ENCODE data around the gene AKAP5.

Gene AKAP5

GRCh38 chr14:64454671-64455070 lies 10.6 kb upstream of the AKAP5 start:
- H3K27ac ChIP-seq (ENCODE audit: low read depth in 2 of 2, low read length in 2 of 2) = no peak overlapping the region
- peaks cover 14 to 35% of the 10 kb centered on the region in 2 donors for H3K36me3 ChIP-seq (ENCODE audit: control insufficient read depth in 2 of 2, insufficient read depth in 2 of 2, low read length in 2 of 2)
- H3K4me3 ChIP-seq (ENCODE audit: low read length in 2 of 2) = no peak overlapping the region

GRCh38 chr14:64459405-64460136 lies 5.7 kb upstream of the AKAP5 start:
- Histone ChIP-seq H3K4me1 (ENCODE audit: control insufficient read depth in 2 of 2, insufficient read depth in 2 of 2, low read length in 2 of 2) (peaks cover 2 to 6% of the 10 kb centered on the region in 2 donors), H3K9ac (ENCODE audit: low read depth in 1 of 2, low read length in 2 of 2) (no peak overlapping the region), H3K9me3 (ENCODE audit: control insufficient read depth in 2 of 2, low read length in 2 of 2) (no peaks in the 10 kb centered on the region), H3K27me3 (ENCODE audit: control insufficient read depth in 2 of 2, insufficient read depth in 2 of 2, low read length in 2 of 2) (no peaks in the 10 kb centered on the region), H3K27ac (ENCODE audit: low read depth in 2 of 2, low read length in 2 of 2) (no peak overlapping the region), H3K36me3 (ENCODE audit: control insufficient read depth in 2 of 2, insufficient read depth in 2 of 2, low read length in 2 of 2) (peaks cover 10 to 17% of the 10 kb centered on the region in 2 donors), H3K4me3 (ENCODE audit: low read length in 2 of 2) (no peak overlapping the region)

More at GRCh38 chr14:64454671-64455070, 10.6 kb upstream of the AKAP5 start:
- no peaks in the 10 kb centered on the region for H3K9me3 ChIP-seq (ENCODE audit: control insufficient read depth in 2 of 2, low read length in 2 of 2)
- H3K27me3 ChIP-seq (ENCODE audit: control insufficient read depth in 2 of 2, insufficient read depth in 2 of 2, low read length in 2 of 2) = no peaks in the 10 kb centered on the region
- H3K9ac ChIP-seq (ENCODE audit: low read depth in 1 of 2, low read length in 2 of 2) = no peak overlapping the region
- H3K4me1 ChIP-seq (ENCODE audit: control insufficient read depth in 2 of 2, insufficient read depth in 2 of 2, low read length in 2 of 2) = no peaks in the 10 kb centered on the region

GRCh38 chr14:64461221-64461620 lies 4.1 kb upstream of the AKAP5 start:
- Histone ChIP-seq H3K4me1 (ENCODE audit: control insufficient read depth in 2 of 2, insufficient read depth in 2 of 2, low read length in 2 of 2) (peaks cover 6 to 7% of the 10 kb centered on the region in 2 donors), H3K27ac (ENCODE audit: low read depth in 2 of 2, low read length in 2 of 2) (no peak overlapping the region), H3K9ac (ENCODE audit: low read depth in 1 of 2, low read length in 2 of 2) (no peak overlapping the region), H3K4me3 (ENCODE audit: low read length in 2 of 2) (no peak overlapping the region), H3K36me3 (ENCODE audit: control insufficient read depth in 2 of 2, insufficient read depth in 2 of 2, low read length in 2 of 2) (peaks cover 4 to 7% of the 10 kb centered on the region in 2 donors), H3K9me3 (ENCODE audit: control insufficient read depth in 2 of 2, low read length in 2 of 2) (no peaks in the 10 kb centered on the region), H3K27me3 (ENCODE audit: control insufficient read depth in 2 of 2, insufficient read depth in 2 of 2, low read length in 2 of 2) (no peaks in the 10 kb centered on the region)

GRCh38 chr14:64463195-64463594 lies 2.1 kb upstream of the AKAP5 start:
- peaks cover 6 to 7% of the 10 kb centered on the region in 2 donors for H3K4me1 ChIP-seq (ENCODE audit: control insufficient read depth in 2 of 2, insufficient read depth in 2 of 2, low read length in 2 of 2)

GRCh38 chr14:64463873-64464272 lies 1.4 kb upstream of the AKAP5 start:
- no peak overlapping the region for H3K4me3 ChIP-seq (ENCODE audit: low read length in 2 of 2)
- no peaks in the 10 kb centered on the region for H3K9me3 ChIP-seq (ENCODE audit: control insufficient read depth in 2 of 2, low read length in 2 of 2)
- H3K27me3 ChIP-seq (ENCODE audit: control insufficient read depth in 2 of 2, insufficient read depth in 2 of 2, low read length in 2 of 2) = no peaks in the 10 kb centered on the region
- no peak overlapping the region for H3K9ac ChIP-seq (ENCODE audit: low read depth in 1 of 2, low read length in 2 of 2)
- peaks cover 6 to 7% of the 10 kb centered on the region in 2 donors for H3K4me1 ChIP-seq (ENCODE audit: control insufficient read depth in 2 of 2, insufficient read depth in 2 of 2, low read length in 2 of 2)
- H3K36me3 ChIP-seq (ENCODE audit: control insufficient read depth in 2 of 2, insufficient read depth in 2 of 2, low read length in 2 of 2) = peaks cover 0 to 5% of the 10 kb centered on the region in 2 donors
- no peak overlapping the region for H3K27ac ChIP-seq (ENCODE audit: low read depth in 2 of 2, low read length in 2 of 2)

More at GRCh38 chr14:64463195-64463594, 2.1 kb upstream of the AKAP5 start:
- Histone ChIP-seq H3K4me3 (ENCODE audit: low read length in 2 of 2) (no peak overlapping the region), H3K9ac (ENCODE audit: low read depth in 1 of 2, low read length in 2 of 2) (no peak overlapping the region), H3K27me3 (ENCODE audit: control insufficient read depth in 2 of 2, insufficient read depth in 2 of 2, low read length in 2 of 2) (no peaks in the 10 kb centered on the region), H3K27ac (ENCODE audit: low read depth in 2 of 2, low read length in 2 of 2) (no peak overlapping the region), H3K9me3 (ENCODE audit: control insufficient read depth in 2 of 2, low read length in 2 of 2) (no peaks in the 10 kb centered on the region), H3K36me3 (ENCODE audit: control insufficient read depth in 2 of 2, insufficient read depth in 2 of 2, low read length in 2 of 2) (peaks cover 0 to 3% of the 10 kb centered on the region in 2 donors)

GRCh38 chr14:64464651-64465050 lies 648 bp upstream of the AKAP5 start:
- peak overlapping the region; percentile 68 to 73 for H3K27ac ChIP-seq (ENCODE audit: low read depth in 2 of 2, low read length in 2 of 2)
- peaks cover 0 to 5% of the 10 kb centered on the region in 2 donors for H3K36me3 ChIP-seq (ENCODE audit: control insufficient read depth in 2 of 2, insufficient read depth in 2 of 2, low read length in 2 of 2)
- H3K9ac ChIP-seq (ENCODE audit: low read depth in 1 of 2, low read length in 2 of 2) = peak overlapping the region in 1 of 2 donors; percentile 76
- peaks cover 7 to 8% of the 10 kb centered on the region in 2 donors for H3K4me1 ChIP-seq (ENCODE audit: control insufficient read depth in 2 of 2, insufficient read depth in 2 of 2, low read length in 2 of 2)
- H3K27me3 ChIP-seq (ENCODE audit: control insufficient read depth in 2 of 2, insufficient read depth in 2 of 2, low read length in 2 of 2) = no peaks in the 10 kb centered on the region
- H3K9me3 ChIP-seq (ENCODE audit: control insufficient read depth in 2 of 2, low read length in 2 of 2) = no peaks in the 10 kb centered on the region
- peak overlapping the region; percentile 60 to 75 for H3K4me3 ChIP-seq (ENCODE audit: low read length in 2 of 2)

- H3K36me3 ChIP-seq (ENCODE audit: control insufficient read depth in 2 of 2, insufficient read depth in 2 of 2, low read length in 2 of 2) = peaks cover 0 to 2% of the 10 kb centered on the region in 2 donors
- no peaks in the 10 kb centered on the region for H3K9me3 ChIP-seq (ENCODE audit: control insufficient read depth in 2 of 2, low read length in 2 of 2)
- H3K4me1 ChIP-seq (ENCODE audit: control insufficient read depth in 2 of 2, insufficient read depth in 2 of 2, low read length in 2 of 2) = peaks cover 7 to 8% of the 10 kb centered on the region in 2 donors
- H3K27me3 ChIP-seq (ENCODE audit: control insufficient read depth in 2 of 2, insufficient read depth in 2 of 2, low read length in 2 of 2) = no peaks in the 10 kb centered on the region
- peak overlapping the region; percentile 76 to 77 for H3K9ac ChIP-seq (ENCODE audit: low read depth in 1 of 2, low read length in 2 of 2)
- H3K27ac ChIP-seq (ENCODE audit: low read depth in 2 of 2, low read length in 2 of 2) = peak overlapping the region; percentile 68 to 73
- H3K4me3 ChIP-seq (ENCODE audit: low read length in 2 of 2) = peak overlapping the region; percentile 60 to 83
Observed at GRCh38 chr14:64465831-64466554, 694 bp downstream of the AKAP5 start.

- Histone ChIP-seq H3K27ac (ENCODE audit: low read depth in 2 of 2, low read length in 2 of 2) (no peak overlapping the region), H3K9me3 (ENCODE audit: control insufficient read depth in 2 of 2, low read length in 2 of 2) (no peaks in the 10 kb centered on the region), H3K4me3 (ENCODE audit: low read length in 2 of 2) (peak overlapping the region in 1 of 2 donors; percentile 2), H3K36me3 (ENCODE audit: control insufficient read depth in 2 of 2, insufficient read depth in 2 of 2, low read length in 2 of 2) (peaks cover 0 to 2% of the 10 kb centered on the region in 2 donors), H3K4me1 (ENCODE audit: control insufficient read depth in 2 of 2, insufficient read depth in 2 of 2, low read length in 2 of 2) (peaks cover 7 to 8% of the 10 kb centered on the region in 2 donors), H3K9ac (ENCODE audit: low read depth in 1 of 2, low read length in 2 of 2) (no peak overlapping the region), H3K27me3 (ENCODE audit: control insufficient read depth in 2 of 2, insufficient read depth in 2 of 2, low read length in 2 of 2) (no peaks in the 10 kb centered on the region)
Observed at GRCh38 chr14:64467101-64467500, 1.8 kb downstream of the AKAP5 start.

- peaks cover 7 to 8% of the 10 kb centered on the region in 2 donors for H3K4me1 ChIP-seq (ENCODE audit: control insufficient read depth in 2 of 2, insufficient read depth in 2 of 2, low read length in 2 of 2)
- H3K36me3 ChIP-seq (ENCODE audit: control insufficient read depth in 2 of 2, insufficient read depth in 2 of 2, low read length in 2 of 2) = peaks cover 0 to 2% of the 10 kb centered on the region in 2 donors
- H3K4me3 ChIP-seq (ENCODE audit: low read length in 2 of 2) = no peak overlapping the region
- H3K27ac ChIP-seq (ENCODE audit: low read depth in 2 of 2, low read length in 2 of 2) = no peak overlapping the region
- no peak overlapping the region for H3K9ac ChIP-seq (ENCODE audit: low read depth in 1 of 2, low read length in 2 of 2)
- no peaks in the 10 kb centered on the region for H3K9me3 ChIP-seq (ENCODE audit: control insufficient read depth in 2 of 2, low read length in 2 of 2)
- H3K27me3 ChIP-seq (ENCODE audit: control insufficient read depth in 2 of 2, insufficient read depth in 2 of 2, low read length in 2 of 2) = no peaks in the 10 kb centered on the region
Observed at GRCh38 chr14:64467566-64467965, 2.3 kb downstream of the AKAP5 start.

GRCh38 chr14:64468451-64468850 lies 3.2 kb downstream of the AKAP5 start:
- peaks cover 0 to 2% of the 10 kb centered on the region in 2 donors for H3K36me3 ChIP-seq (ENCODE audit: control insufficient read depth in 2 of 2, insufficient read depth in 2 of 2, low read length in 2 of 2)
- H3K9me3 ChIP-seq (ENCODE audit: control insufficient read depth in 2 of 2, low read length in 2 of 2) = no peaks in the 10 kb centered on the region
- H3K4me3 ChIP-seq (ENCODE audit: low read length in 2 of 2) = no peak overlapping the region
- H3K9ac ChIP-seq (ENCODE audit: low read depth in 1 of 2, low read length in 2 of 2) = no peak overlapping the region
- no peaks in the 10 kb centered on the region for H3K27me3 ChIP-seq (ENCODE audit: control insufficient read depth in 2 of 2, insufficient read depth in 2 of 2, low read length in 2 of 2)
- H3K4me1 ChIP-seq (ENCODE audit: control insufficient read depth in 2 of 2, insufficient read depth in 2 of 2, low read length in 2 of 2) = peaks cover 7 to 8% of the 10 kb centered on the region in 2 donors
- H3K27ac ChIP-seq (ENCODE audit: low read depth in 2 of 2, low read length in 2 of 2) = peak overlapping the region in 1 of 2 donors; percentile 2
